Neural cell (in vitro differentiated cells): ENCODE data around the gene SERINC5. TPM values are rescaled to one million over a fixed set of nuclear protein-coding genes. Genes with fewer than 3 reads are reported as not detected.

Experiments used
- H2AFZ ChIP-seq: fragments of 200-600, 300-800 bp; sonication (generic), shearing (Covaris generic); 2 replicates; pipeline ENCODE4 v1.6.0; 2014; ENCODE audit warnings: low read depth, mild to moderate bottlenecking, antibody characterized with exemption, low read length, moderate library complexity
- H3F3A ChIP-seq: fragments of 200-600 bp; shearing (Covaris generic); 2 replicates; pipeline ENCODE4 v1.6.1; 2016; ENCODE audit warnings: mild to moderate bottlenecking, moderate library complexity, mixed read lengths, antibody characterized with exemption, low read length; ENCODE audit not compliant: insufficient read depth, poor library complexity, severe bottlenecking
- H3K27ac ChIP-seq: fragments of 200-600, 300-800 bp; sonication (generic), shearing (Covaris generic); 2 replicates; pipeline ENCODE4 v1.5.1; 2014; ENCODE audit warnings: mild to moderate bottlenecking, low read length, moderate library complexity
- H3K27me3 ChIP-seq: fragments of 300-800, 200-600 bp; sonication (generic), shearing (Covaris generic); 2 replicates; pipeline ENCODE4 v1.6.0; 2014; ENCODE audit warnings: mild to moderate bottlenecking, low read depth, low read length, moderate library complexity; ENCODE audit not compliant: insufficient read depth
- H3K36me3 ChIP-seq: fragments of 300-800, 200-600 bp; sonication (generic), shearing (Covaris generic); 2 replicates; pipeline ENCODE4 v1.5.1; 2014; ENCODE audit warnings: mild to moderate bottlenecking, antibody characterized with exemption, low read length, moderate library complexity; ENCODE audit not compliant: insufficient read depth
- H3K4me2 ChIP-seq: fragments of 300-800, 200-600 bp; sonication (generic), shearing (Covaris generic); 2 replicates; pipeline ENCODE4 v1.6.0; 2014; ENCODE audit warnings: mild to moderate bottlenecking, low read length
- H3K4me3 ChIP-seq: fragments of 300-800, 200-600 bp; sonication (generic), shearing (Covaris generic); 2 replicates; pipeline ENCODE4 v1.5.1; 2014; ENCODE audit warnings: mild to moderate bottlenecking, low read length, moderate library complexity
- H3K79me2 ChIP-seq: fragments of 200-600 bp; shearing (Covaris generic); replicated peaks from 2 replicates; pipeline ENCODE4 v1.6.0; 2014; ENCODE audit warnings: mild to moderate bottlenecking, low read length, moderate library complexity; ENCODE audit not compliant: insufficient read depth
- H3K9ac ChIP-seq: fragments of 300-800, 200-600 bp; sonication (generic), shearing (Covaris generic); 2 replicates; pipeline ENCODE4 v1.6.1; 2016; ENCODE audit warnings: mild to moderate bottlenecking, low read length, mixed read lengths
- H3K9me2 ChIP-seq: fragments of 200-600 bp; shearing (Covaris generic); 2 replicates; pipeline ENCODE4 v1.6.1; 2016; ENCODE audit warnings: mild to moderate bottlenecking, low read length, mixed read lengths; ENCODE audit not compliant: insufficient read depth
- H3K9me3 ChIP-seq: fragments of 200-600, 300-800 bp; sonication (generic), shearing (Covaris generic); 2 replicates; pipeline ENCODE4 v1.6.1; 2016; ENCODE audit warnings: mild to moderate bottlenecking, mixed run types, low read length, moderate library complexity, mixed read lengths
- H4K20me1 ChIP-seq: fragments of 200-600 bp; shearing (Covaris generic); 2 replicates; pipeline ENCODE4 v1.6.1; 2016; ENCODE audit warnings: mild to moderate bottlenecking, mixed run types; ENCODE audit not compliant: insufficient read depth
- CTCF ChIP-seq: fragments of 450-650 bp; IDR thresholded peaks from 2 replicates; pipeline ENCODE4 v1.5.1; 2014; ENCODE audit warnings: antibody characterized with exemption, mild to moderate bottlenecking, moderate library complexity; ENCODE audit not compliant: poor library complexity, severe bottlenecking
- EP300 ChIP-seq: fragments of 450-650 bp; conservative IDR thresholded peaks from 2 replicates; pipeline ENCODE4 v1.6.1; 2014; ENCODE audit warnings: antibody characterized with exemption, mild to moderate bottlenecking, moderate library complexity; ENCODE audit not compliant: poor library complexity, severe bottlenecking
- EZH2 ChIP-seq: fragments of 200-600, 300-800 bp; shearing (Covaris generic), sonication (generic); IDR thresholded peaks from 2 replicates; pipeline ENCODE4 v1.6.1; 2014; ENCODE audit warnings: antibody characterized with exemption, low read length, borderline replicate concordance, mild to moderate bottlenecking; ENCODE audit not compliant: insufficient read depth, poor library complexity, severe bottlenecking
- MXI1 ChIP-seq: fragments of 450-650 bp; conservative IDR thresholded peaks from 2 replicates; pipeline ENCODE4 v1.6.1; 2014; ENCODE audit warnings: antibody characterized with exemption, mild to moderate bottlenecking; ENCODE audit not compliant: poor library complexity, severe bottlenecking
- POLR2AphosphoS5 ChIP-seq: IDR thresholded peaks from 2 replicates; pipeline ENCODE4 v1.6.1; 2012
- RAD21 ChIP-seq: fragments of 450-650 bp; conservative IDR thresholded peaks from 2 replicates; pipeline ENCODE4 v1.6.1; 2014; ENCODE audit warnings: antibody characterized with exemption, mild to moderate bottlenecking, moderate library complexity
- REST ChIP-seq: IDR thresholded peaks from 2 replicates; pipeline ENCODE4 v1.6.1; 2012; ENCODE audit warnings: borderline replicate concordance
- SMC3 ChIP-seq: fragments of 450-650 bp; conservative IDR thresholded peaks from 2 replicates; pipeline ENCODE4 v1.6.1; 2014; ENCODE audit warnings: antibody characterized with exemption, mild to moderate bottlenecking, moderate library complexity; ENCODE audit not compliant: poor library complexity
- TAF1 ChIP-seq: IDR thresholded peaks from 2 replicates; pipeline ENCODE4 v1.6.1; 2012; ENCODE audit warnings: low read depth
- polyA plus RNA-seq: library from polyadenylated mRNA; depleted of rRNA; stranded (reverse); fragments of >200 nt; gene quantifications from 2 replicates; pipeline ENCODE4 v1.2.3, GENCODE V29; 2014

SERINC5 gene
- polyA plus RNA-seq, 1 donor from 2014 or later, result 5.8 TPM

- Histone ChIP-seq H3F3A (no peaks in the 10 kb centered on the region), H3K4me3 (no peak overlapping the region), H2AFZ (no peak overlapping the region), H4K20me1 (no peaks in the 10 kb centered on the region), H3K27me3 (no peaks in the 10 kb centered on the region), H3K4me2 (no peak overlapping the region), H3K9me3 (no peaks in the 10 kb centered on the region), H3K27ac (no peak overlapping the region), H3K9me2 (no peaks in the 10 kb centered on the region), H3K36me3 (no peaks in the 10 kb centered on the region), H3K9ac (no peak overlapping the region), H3K79me2 (no peaks in the 10 kb centered on the region)
- TF ChIP-seq EZH2 (no peak), RAD21 (no peak), CTCF (no peak), EP300 (no peak), POLR2AphosphoS5 (no peak), SMC3 (no peak), TAF1 (no peak), MXI1 (no peak), REST (no peak)
Observed at GRCh38 chr5:80229902-80230255, 26.0 kb downstream of the SERINC5 start.

- Histone ChIP-seq H4K20me1 (no peaks in the 10 kb centered on the region), H3K4me2 (no peak overlapping the region), H3K27ac (no peak overlapping the region), H3K4me3 (no peak overlapping the region), H3K9me2 (no peaks in the 10 kb centered on the region), H3K27me3 (no peaks in the 10 kb centered on the region), H3F3A (no peaks in the 10 kb centered on the region), H3K79me2 (no peaks in the 10 kb centered on the region), H3K9ac (no peak overlapping the region), H3K36me3 (no peaks in the 10 kb centered on the region), H2AFZ (no peak overlapping the region), H3K9me3 (no peaks in the 10 kb centered on the region)
- no peak for TF ChIP-seq POLR2AphosphoS5
- no peak for TF ChIP-seq EP300
- TF ChIP-seq RAD21, result no peak
- no peak for TF ChIP-seq CTCF
- TF ChIP-seq MXI1, result no peak
- no peak for TF ChIP-seq SMC3
- no peak for TF ChIP-seq TAF1
- no peak for TF ChIP-seq EZH2
- no peak for TF ChIP-seq REST
Observed at GRCh38 chr5:80227979-80228596, 27.8 kb downstream of the SERINC5 start.
